Stimulated activated memory B cell treated with anti-CD40 and anti-IgM and Interleukin-4, amounts not matched to agents 10 μg/mL and 1 μg/mL and 100 μg/mL, for 72 hours (primary cell): ENCODE measurements around the gene ANGPTL4.
A peak's percentile ranks its signal among the peaks of the same experiment; 100 is the strongest.

ENCODE experiments used
- ATAC-seq: fragments of 150-1000 bp; cut with Tn5 transposase; 2 replicates; pipeline ENCODE4 v1.10.0; 2021
- H3K27ac Mint-ChIP-seq: one replicate; pipeline ENCODE4 v1.8.0; 2022; ENCODE audit warnings: mild to moderate bottlenecking, mixed read lengths
- H3K27me3 Mint-ChIP-seq: one replicate; pipeline ENCODE4 v1.8.0; 2022; ENCODE audit warnings: mixed read lengths
- H3K36me3 Mint-ChIP-seq: one replicate; pipeline ENCODE4 v1.8.0; 2022; ENCODE audit warnings: mixed read lengths
- H3K4me1 Mint-ChIP-seq: one replicate; pipeline ENCODE4 v1.8.0; 2022; ENCODE audit warnings: mixed read lengths
- H3K4me3 Mint-ChIP-seq: one replicate; pipeline ENCODE4 v1.8.0; 2022; ENCODE audit warnings: mild to moderate bottlenecking, moderate library complexity, mixed read lengths
- H3K9me3 Mint-ChIP-seq: one replicate; pipeline ENCODE4 v1.8.0; 2022; ENCODE audit warnings: mixed read lengths

ANGPTL4 gene

GRCh38 chr19:8388612-8388958 lies 24.6 kb downstream of the ANGPTL4 start:
- H3K4me1 Mint-ChIP-seq = peaks cover 29% of the 10 kb centered on the region
- no peak overlapping the region for H3K4me3 Mint-ChIP-seq
- H3K36me3 Mint-ChIP-seq = peaks cover 10% of the 10 kb centered on the region
- no peaks in the 10 kb centered on the region for H3K27me3 Mint-ChIP-seq
- H3K27ac Mint-ChIP-seq = no peak overlapping the region
- no peaks in the 10 kb centered on the region for H3K9me3 Mint-ChIP-seq
- no peak for ATAC-seq

- H3K4me1 Mint-ChIP-seq = peaks cover 36% of the 10 kb centered on the region
- peak within 1 kb of the TSS; percentile 90 for H3K27ac Mint-ChIP-seq
- no peaks in the 10 kb centered on the region for H3K9me3 Mint-ChIP-seq
- H3K4me3 Mint-ChIP-seq = peak within 1 kb of the TSS; percentile 86
- peaks cover 10% of the 10 kb centered on the region for H3K36me3 Mint-ChIP-seq
- no peaks in the 10 kb centered on the region for H3K27me3 Mint-ChIP-seq
- ATAC-seq = peak; percentile 96
These were observed 26.1 kb downstream of the ANGPTL4 start, which contains the start of gene RAB11B for GRCh38 chr19:8389891-8390616. TSS of gene RAB11B (plus strand) at chr19:8390360. CDS start at chr19:8390417, 57 bp downstream.

- peak; percentile 78 for ATAC-seq
- Mint-ChIP-seq H3K4me3 (peak overlapping the region; percentile 86), H3K36me3 (peaks cover 10% of the 10 kb centered on the region), H3K9me3 (no peaks in the 10 kb centered on the region), H3K27ac (peak overlapping the region; percentile 90), H3K4me1 (peaks cover 41% of the 10 kb centered on the region), H3K27me3 (no peaks in the 10 kb centered on the region)
These were observed 26.6 kb downstream of the ANGPTL4 start for GRCh38 chr19:8390617-8390981.

GRCh38 chr19:8391198-8392016 lies 27.5 kb downstream of the ANGPTL4 start:
- Mint-ChIP-seq H3K36me3 (peaks cover 9% of the 10 kb centered on the region), H3K4me1 (peaks cover 48% of the 10 kb centered on the region), H3K27ac (peak overlapping the region; percentile 90), H3K4me3 (peak overlapping the region; percentile 86), H3K27me3 (no peaks in the 10 kb centered on the region), H3K9me3 (no peaks in the 10 kb centered on the region)
- ATAC-seq = no peak

GRCh38 chr19:8392017-8392591 lies 28.1 kb downstream of the ANGPTL4 start:
- Mint-ChIP-seq H3K4me3 (no peak overlapping the region), H3K4me1 (peaks cover 55% of the 10 kb centered on the region), H3K27ac (peak overlapping the region; percentile 30), H3K9me3 (no peaks in the 10 kb centered on the region), H3K36me3 (peaks cover 6% of the 10 kb centered on the region), H3K27me3 (no peaks in the 10 kb centered on the region)
- ATAC-seq = no peak

- ATAC-seq = no peak
- peaks cover 59% of the 10 kb centered on the region for H3K4me1 Mint-ChIP-seq
- H3K27ac Mint-ChIP-seq = no peak overlapping the region
- H3K36me3 Mint-ChIP-seq = peaks cover 6% of the 10 kb centered on the region
- no peak overlapping the region for H3K4me3 Mint-ChIP-seq
- no peaks in the 10 kb centered on the region for H3K9me3 Mint-ChIP-seq
- no peaks in the 10 kb centered on the region for H3K27me3 Mint-ChIP-seq
These were observed 29.4 kb downstream of the ANGPTL4 start for GRCh38 chr19:8393192-8393870.

GRCh38 chr19:8393871-8394250 lies 29.9 kb downstream of the ANGPTL4 start:
- Mint-ChIP-seq H3K9me3 (no peaks in the 10 kb centered on the region), H3K27ac (no peak overlapping the region), H3K4me3 (no peak overlapping the region), H3K27me3 (no peaks in the 10 kb centered on the region), H3K4me1 (peaks cover 59% of the 10 kb centered on the region), H3K36me3 (peaks cover 6% of the 10 kb centered on the region)
- no peak for ATAC-seq

GRCh38 chr19:8395621-8396082 lies 31.7 kb downstream of the ANGPTL4 start:
- H3K4me1 Mint-ChIP-seq = peaks cover 63% of the 10 kb centered on the region

GRCh38 chr19:8396185-8396562 lies 32.2 kb downstream of the ANGPTL4 start:
- H3K9me3 Mint-ChIP-seq = no peaks in the 10 kb centered on the region
- H3K27me3 Mint-ChIP-seq = no peaks in the 10 kb centered on the region
- H3K4me1 Mint-ChIP-seq = peaks cover 58% of the 10 kb centered on the region
- peaks cover 20% of the 10 kb centered on the region for H3K36me3 Mint-ChIP-seq
- no peak for ATAC-seq
- H3K27ac Mint-ChIP-seq = no peak overlapping the region
- H3K4me3 Mint-ChIP-seq = peak overlapping the region; percentile 16

More at GRCh38 chr19:8395621-8396082, 31.7 kb downstream of the ANGPTL4 start:
- H3K36me3 Mint-ChIP-seq = peaks cover 19% of the 10 kb centered on the region
- no peak overlapping the region for H3K27ac Mint-ChIP-seq
- H3K27me3 Mint-ChIP-seq = no peaks in the 10 kb centered on the region
- no peaks in the 10 kb centered on the region for H3K9me3 Mint-ChIP-seq
- H3K4me3 Mint-ChIP-seq = no peak overlapping the region
- ATAC-seq = no peak

GRCh38 chr19:8396563-8397203 lies 32.7 kb downstream of the ANGPTL4 start:
- H3K27me3 Mint-ChIP-seq = no peaks in the 10 kb centered on the region
- H3K4me3 Mint-ChIP-seq = no peak overlapping the region
- H3K36me3 Mint-ChIP-seq = peaks cover 22% of the 10 kb centered on the region
- peak; percentile 85 for ATAC-seq
- no peaks in the 10 kb centered on the region for H3K9me3 Mint-ChIP-seq
- peak overlapping the region; percentile 73 for H3K27ac Mint-ChIP-seq
- peaks cover 53% of the 10 kb centered on the region for H3K4me1 Mint-ChIP-seq

- peaks cover 47% of the 10 kb centered on the region for H3K4me1 Mint-ChIP-seq
- H3K36me3 Mint-ChIP-seq = peaks cover 28% of the 10 kb centered on the region
- no peaks in the 10 kb centered on the region for H3K9me3 Mint-ChIP-seq
- ATAC-seq = no peak
- peak overlapping the region; percentile 73 for H3K27ac Mint-ChIP-seq
- H3K4me3 Mint-ChIP-seq = no peak overlapping the region
- no peaks in the 10 kb centered on the region for H3K27me3 Mint-ChIP-seq
These were observed 33.3 kb downstream of the ANGPTL4 start for GRCh38 chr19:8397271-8397670.

- H3K27ac Mint-ChIP-seq = peak overlapping the region; percentile 73
- H3K27me3 Mint-ChIP-seq = no peaks in the 10 kb centered on the region
- H3K4me3 Mint-ChIP-seq = no peak overlapping the region
- peaks cover 42% of the 10 kb centered on the region for H3K4me1 Mint-ChIP-seq
- no peaks in the 10 kb centered on the region for H3K9me3 Mint-ChIP-seq
- peaks cover 30% of the 10 kb centered on the region for H3K36me3 Mint-ChIP-seq
- ATAC-seq = no peak
These were observed 33.9 kb downstream of the ANGPTL4 start for GRCh38 chr19:8397746-8398310.

- Mint-ChIP-seq H3K27ac (no peak overlapping the region), H3K4me3 (no peak overlapping the region), H3K27me3 (no peaks in the 10 kb centered on the region), H3K36me3 (peaks cover 30% of the 10 kb centered on the region), H3K9me3 (no peaks in the 10 kb centered on the region), H3K4me1 (peaks cover 37% of the 10 kb centered on the region)
- ATAC-seq = no peak
These were observed 34.4 kb downstream of the ANGPTL4 start for GRCh38 chr19:8398311-8398771.

GRCh38 chr19:8399681-8400188 lies 35.8 kb downstream of the ANGPTL4 start:
- ATAC-seq = no peak
- Mint-ChIP-seq H3K36me3 (peaks cover 41% of the 10 kb centered on the region), H3K27me3 (no peaks in the 10 kb centered on the region), H3K4me3 (no peak overlapping the region), H3K9me3 (no peaks in the 10 kb centered on the region), H3K27ac (no peak overlapping the region), H3K4me1 (peaks cover 28% of the 10 kb centered on the region)
